ENCODE results near the gene VPS36. TPM values are rescaled to one million over a fixed set of nuclear protein-coding genes. Genes with fewer than 3 reads are reported as not detected.
"Not testable (repeated sequence)": the region's sequence is repeated elsewhere in the genome, so short reads cannot be mapped to it uniquely, and the experiment has no call there.

VPS36 gene
- total RNA-seq: 50.4 and 51.9 TPM in 2 replicates

- intact Hi-C loops (cut with micrococcal nuclease): loop anchor here (1.0 to 10.0 kb wide), 10 partner anchors 107 to 866 kb away; partner anchors contain the start of genes ALG11, NEK3, SUGT1 and WDFY2
Observed at GRCh38 chr13:52450012-52450792, at the start of gene VPS36. Gene VPS36, minus strand, starts transcription at chr13:52450634. Its CDS starts 40 bp downstream, at chr13:52450594.

GRCh38 chr13:52497979-52498378 is 47.5 kb upstream of the VPS36 start:
- intact Hi-C loops (cut with micrococcal nuclease): not testable (repeated sequence)

GRCh38 chr13:52494241-52494640 is 43.8 kb upstream of the VPS36 start:
- intact Hi-C loops (cut with micrococcal nuclease): not testable (repeated sequence)

DNA sequence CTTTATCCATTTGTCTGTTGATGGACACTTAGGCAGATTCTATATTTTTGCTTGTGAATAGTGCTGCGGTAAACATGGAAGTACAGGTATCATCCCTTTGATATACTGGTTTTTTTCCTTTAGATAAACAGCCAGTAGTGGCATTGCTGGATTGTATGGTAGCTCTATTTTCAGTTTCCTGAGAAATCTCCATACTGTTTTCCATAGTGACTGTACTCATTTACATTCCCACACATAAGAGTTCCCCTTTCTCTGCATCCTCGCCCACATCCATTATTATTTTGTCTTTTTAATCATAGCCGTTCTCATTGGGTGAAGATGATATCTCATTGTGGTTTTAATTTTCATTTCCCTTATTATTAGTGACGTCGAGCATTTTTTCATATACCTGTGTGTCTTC is 40.6 kb upstream of the VPS36 start:
- intact Hi-C loops (cut with micrococcal nuclease): not testable (repeated sequence)

GRCh38 chr13:52488763-52489162 is 38.3 kb upstream of the VPS36 start:
- intact Hi-C loops (cut with micrococcal nuclease): not testable (repeated sequence)

DNA sequence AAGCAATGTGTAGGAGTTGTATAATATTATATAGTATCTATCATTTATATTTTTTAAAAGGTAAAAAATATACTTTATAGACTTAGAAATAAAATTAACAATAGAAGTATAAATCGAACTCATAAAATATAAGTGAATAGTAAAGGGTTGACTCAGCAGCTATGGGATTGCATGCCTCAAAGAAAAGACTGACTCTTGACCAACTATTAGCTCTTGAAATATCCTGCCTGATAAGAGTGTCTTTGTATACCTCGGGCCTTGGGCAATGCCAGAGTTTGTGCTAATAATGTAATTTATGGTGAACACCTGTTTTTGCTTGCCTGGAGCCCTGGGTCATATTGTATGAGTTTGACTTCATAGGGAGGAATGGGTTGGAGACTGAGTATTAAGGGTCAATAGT is 36.6 kb upstream of the VPS36 start:
- intact Hi-C loops (cut with micrococcal nuclease): not testable (repeated sequence)

DNA sequence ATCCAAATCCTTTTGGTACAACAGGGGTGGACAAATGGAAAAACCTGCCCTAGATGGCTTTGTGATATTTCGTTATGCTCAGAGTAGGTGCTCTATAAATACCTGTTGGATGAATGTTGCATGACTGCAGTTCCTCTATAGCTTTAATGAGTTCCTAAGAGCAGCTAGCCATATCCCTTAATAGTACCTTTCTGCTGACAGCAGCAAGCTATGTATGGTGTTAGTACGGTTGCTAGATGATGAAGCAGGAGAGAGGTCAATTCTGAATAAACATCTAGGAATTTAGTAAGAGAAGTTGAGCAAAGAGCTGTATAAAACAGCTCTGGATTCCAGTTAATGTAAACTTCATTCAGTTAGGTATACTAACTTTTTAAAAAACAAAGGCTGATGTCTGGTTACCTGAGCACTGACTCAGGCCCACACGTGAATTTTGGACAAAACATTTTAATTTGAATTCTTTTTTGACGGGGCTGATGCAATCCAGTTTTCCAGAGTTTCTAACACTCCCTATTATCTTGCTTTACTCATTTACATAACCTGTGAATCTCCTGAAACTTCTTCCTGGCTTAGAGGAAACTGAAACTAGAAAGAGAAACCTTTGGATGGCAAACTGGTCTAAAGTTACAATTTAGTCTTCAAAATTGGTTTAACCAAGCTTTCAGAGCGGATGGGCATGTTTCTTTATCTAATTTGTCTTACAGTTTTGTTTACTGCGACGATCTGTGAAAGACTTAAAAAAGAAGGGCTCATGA is 30.4 kb upstream of the VPS36 start:
- intact Hi-C loops (cut with micrococcal nuclease): not testable (repeated sequence)

GRCh38 chr13:52468487-52468886 is 18.1 kb upstream of the VPS36 start:
- intact Hi-C loops (cut with micrococcal nuclease): not testable (repeated sequence)

- intact Hi-C loops (cut with micrococcal nuclease): no loop called here
Observed at GRCh38 chr13:52463526-52463925, 13.1 kb upstream of the VPS36 start.

DNA sequence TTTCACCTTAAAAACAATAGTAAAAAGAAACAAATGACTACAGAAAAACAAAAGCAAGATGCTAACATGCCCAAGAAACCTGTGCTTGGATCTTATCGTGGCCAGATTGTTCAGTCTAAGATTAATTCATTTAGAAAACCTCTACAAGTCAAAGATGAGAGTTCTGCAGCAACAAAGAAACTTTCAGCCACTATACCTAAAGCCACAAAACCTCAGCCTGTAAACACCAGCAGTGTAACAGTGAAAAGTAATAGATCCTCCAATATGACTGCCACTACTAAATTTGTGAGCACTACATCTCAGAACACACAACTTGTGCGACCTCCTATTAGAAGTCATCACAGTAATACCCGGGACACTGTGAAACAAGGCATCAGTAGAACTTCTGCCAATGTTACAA is 10.8 kb upstream of the VPS36 start:
- intact Hi-C loops (cut with micrococcal nuclease): no loop called here

DNA sequence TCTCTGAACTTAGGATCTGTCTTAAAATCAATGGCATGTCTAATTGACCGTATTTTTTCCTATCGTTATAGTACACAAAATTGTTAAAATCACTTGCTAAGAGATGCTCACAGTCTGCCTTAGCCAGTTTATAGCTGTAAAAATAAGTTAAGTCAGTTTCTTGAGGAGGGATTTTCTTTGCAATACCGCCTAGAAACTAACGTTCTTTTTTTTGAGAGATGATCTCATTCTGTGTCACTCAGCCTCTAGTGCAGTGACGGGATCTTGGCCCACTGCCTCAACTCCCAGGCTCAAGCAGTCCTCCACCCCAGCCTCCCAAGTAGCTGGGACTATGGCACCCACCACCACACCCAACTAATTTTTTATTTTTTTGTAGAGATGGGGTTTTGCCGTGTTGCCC is 9.2 kb upstream of the VPS36 start:
- intact Hi-C loops (cut with micrococcal nuclease): loop anchor here (5.0 to 10.0 kb wide), 3 partner anchors 305 to 1567 kb away; partner anchors contain the start of gene NEK3

DNA sequence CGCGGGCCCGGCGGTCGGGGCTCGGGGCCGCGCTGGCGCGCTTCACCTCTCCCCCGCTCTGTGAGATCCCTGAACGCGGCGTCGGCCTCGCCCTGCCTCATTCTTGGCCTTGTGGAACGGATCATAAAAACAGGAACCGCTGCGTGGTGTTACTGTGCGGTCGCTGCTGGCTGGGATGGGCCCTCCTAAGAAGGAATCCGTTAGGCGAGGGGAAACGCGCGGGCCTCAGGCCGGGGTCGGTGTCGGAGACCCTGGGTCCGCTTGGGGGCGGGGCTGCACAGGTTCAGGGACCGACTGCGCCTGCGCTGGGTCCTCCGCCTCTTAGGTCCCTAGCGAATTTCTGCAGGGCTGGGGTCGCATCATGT is 5.2 kb upstream of the VPS36 start:
- intact Hi-C loops (cut with micrococcal nuclease): loop anchor here (1.0 to 10.0 kb wide), 10 partner anchors 162 to 1563 kb away; partner anchors contain the start of genes ALG11, INTS6, NEK3 and SUGT1

DNA sequence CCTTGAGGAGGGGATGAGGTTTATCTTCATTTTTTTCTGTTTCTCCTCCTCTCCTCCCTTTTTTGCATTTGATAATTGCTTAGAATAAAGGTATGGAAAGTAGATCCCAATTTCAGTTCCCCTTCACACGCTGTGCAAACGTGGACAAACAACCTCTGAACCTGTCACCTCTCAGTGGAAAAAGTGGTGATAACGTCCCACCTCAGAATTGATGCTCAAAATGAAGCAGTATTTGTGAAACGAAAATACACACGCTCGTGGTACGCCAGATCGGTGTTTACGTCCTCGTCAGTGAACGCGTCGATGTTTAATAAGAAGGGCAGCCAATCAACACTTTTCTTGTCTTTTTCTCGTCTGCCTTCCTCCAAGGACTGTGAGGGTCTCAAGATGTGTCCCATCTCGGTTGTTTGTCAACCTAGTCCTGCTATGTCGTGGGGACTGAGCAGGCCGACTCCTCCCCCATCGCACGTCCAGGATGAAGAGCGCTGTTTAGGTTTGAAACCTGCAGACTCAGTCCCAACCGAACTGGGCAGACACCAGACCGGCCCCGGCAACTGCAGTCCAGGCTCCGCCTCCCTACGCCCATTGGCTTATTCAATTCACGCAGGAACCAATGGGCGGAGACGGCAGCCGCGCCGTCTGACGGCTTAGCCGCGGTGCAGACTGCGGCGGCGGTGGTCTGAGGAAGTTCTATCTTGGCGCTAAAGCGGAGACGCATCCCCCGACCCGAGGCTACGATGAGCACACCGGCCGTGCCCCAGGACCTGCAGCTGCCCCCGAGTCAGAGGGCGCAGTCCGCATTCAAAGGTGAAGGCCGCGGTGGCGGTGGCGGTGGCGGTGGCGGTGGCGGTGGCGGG is 4.6 kb upstream of the VPS36 start, which contains the start of gene CKAP2:
TSS of gene CKAP2 (plus strand) at position 659 of the 857 bp plus-strand sequence. CDS start at position 738, 79 bp downstream.
- intact Hi-C loops (cut with micrococcal nuclease): loop anchor here (1.0 to 10.0 kb wide), 12 partner anchors 162 to 1563 kb away; partner anchors contain the start of genes ALG11, INTS6, NEK3 and SUGT1

GRCh38 chr13:52454459-52454819 is 4.0 kb upstream of the VPS36 start:
- intact Hi-C loops (cut with micrococcal nuclease): loop anchor here (5.0 to 10.0 kb wide), 3 partner anchors 300 to 637 kb away; partner anchors contain the start of gene NEK3

DNA sequence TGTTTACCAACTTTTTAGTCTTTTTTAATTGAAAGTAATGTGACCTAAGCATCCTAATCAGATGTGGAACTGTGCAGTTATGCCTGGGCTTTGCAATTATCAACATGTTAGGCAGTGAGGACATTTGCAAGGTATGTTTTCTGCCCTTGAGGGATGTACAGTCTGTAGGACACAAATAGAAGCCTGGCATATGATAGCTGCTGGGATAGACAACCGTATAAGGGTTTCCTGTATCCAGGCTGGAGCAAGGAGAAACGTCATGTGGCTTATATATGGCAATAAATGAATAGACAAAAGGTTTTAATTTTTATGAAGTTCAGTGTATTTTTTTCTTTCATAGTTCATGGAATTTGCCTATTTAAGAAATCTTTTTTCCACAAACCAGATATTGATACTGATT is 2.0 kb upstream of the VPS36 start:
- intact Hi-C loops (cut with micrococcal nuclease): loop anchor here (5.0 to 10.0 kb wide), 3 partner anchors 298 to 635 kb away; partner anchors contain the start of gene NEK3

GRCh38 chr13:52451135-52451804 is 836 bp upstream of the VPS36 start:
- intact Hi-C loops (cut with micrococcal nuclease): loop anchor here (2.0 to 10.0 kb wide), 4 partner anchors 296 to 634 kb away; partner anchors contain the start of gene NEK3

DNA sequence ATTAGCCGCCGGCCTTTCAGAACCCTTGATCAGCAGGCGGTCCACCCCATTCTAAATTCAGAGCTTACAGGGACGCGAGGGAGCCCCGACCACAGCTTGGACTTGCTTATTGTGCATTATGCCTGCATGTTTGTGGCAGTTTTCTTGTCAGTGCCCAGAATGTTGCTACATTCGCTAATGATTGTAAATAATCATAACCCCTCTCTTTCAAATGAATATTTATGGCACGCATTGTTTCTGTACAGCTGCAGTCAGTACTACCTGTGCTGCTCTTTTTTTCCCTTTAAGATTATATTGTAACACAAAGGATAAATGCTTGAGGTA is 321 bp upstream of the VPS36 start:
- intact Hi-C loops (cut with micrococcal nuclease): loop anchor here (1.0 to 10.0 kb wide), 10 partner anchors 107 to 866 kb away; partner anchors contain the start of genes ALG11, NEK3, SUGT1 and WDFY2

GRCh38 chr13:52449331-52450011 is 963 bp downstream of the VPS36 start:
- intact Hi-C loops (cut with micrococcal nuclease): loop anchor here (1.0 to 10.0 kb wide), 11 partner anchors 43 to 865 kb away; partner anchors contain the start of genes ALG11, NEK3, SUGT1 and THSD1

DNA sequence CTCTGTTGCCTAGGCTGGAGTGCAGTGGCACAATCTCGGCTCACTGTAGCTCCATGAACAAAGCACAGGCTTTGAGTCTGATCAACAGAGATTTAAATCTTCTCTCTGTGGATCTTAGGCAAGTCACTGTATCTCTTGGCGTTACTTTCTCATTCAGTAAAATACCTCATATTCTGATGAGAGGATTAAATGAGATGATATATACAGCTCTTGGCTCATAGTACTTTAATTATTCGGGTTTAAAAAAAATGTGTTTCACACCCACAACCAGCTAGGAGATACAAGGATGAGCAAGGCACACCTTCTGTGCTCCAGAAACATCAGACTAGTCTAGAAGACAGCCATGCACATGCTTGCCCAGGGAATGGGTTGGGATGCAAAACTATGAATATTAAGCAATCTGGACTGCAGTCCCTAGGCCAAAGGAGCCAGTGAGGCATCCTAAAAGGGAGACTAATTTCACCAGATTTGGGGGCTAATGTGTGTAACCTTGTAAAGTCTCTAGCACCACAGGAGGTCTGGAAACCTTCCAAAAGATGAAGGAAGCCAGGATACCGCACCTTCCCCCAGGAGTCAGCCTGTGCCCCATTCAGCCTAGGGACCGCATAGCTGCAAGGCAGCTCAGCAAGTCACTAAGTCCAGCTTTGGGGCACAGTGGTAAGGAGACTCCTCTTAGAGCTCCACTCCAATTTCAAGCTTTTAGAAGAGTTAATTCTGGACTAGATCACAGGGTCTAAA is 2.5 kb downstream of the VPS36 start:
- intact Hi-C loops (cut with micrococcal nuclease): loop anchor here (2.0 kb wide), 1 partner anchor 41 kb away; the partner anchor contains the start of gene THSD1

All from T-helper 1 cell treated with Interleukin-12 subunit alpha and Interleukin-12 subunit beta and Interleukin-4 antibody, amounts not matched to agents 30 ng/mL and 1 ng/mL, for 36 hours (primary cell).